HG02943 (cell line): ENCODE measurements around the gene KIF26B.

Experiments
- ATAC-seq: cut with Tn5 transposase; IDR thresholded peaks from one replicate; pipeline ENCODE4 v1.9.1; 2021; ENCODE audit warnings: mild to moderate bottlenecking, low read depth, moderate library complexity; ENCODE audit not compliant: unreplicated experiment

The KIF26B gene

GRCh38 chr1:245530937-245531336 is 376.2 kb downstream of the KIF26B start:
- no peak for ATAC-seq

GRCh38 chr1:245537992-245538391 is 383.2 kb downstream of the KIF26B start:
- ATAC-seq = no peak

- ATAC-seq = no peak
Observed at GRCh38 chr1:245538671-245539070, 383.9 kb downstream of the KIF26B start.

DNA sequence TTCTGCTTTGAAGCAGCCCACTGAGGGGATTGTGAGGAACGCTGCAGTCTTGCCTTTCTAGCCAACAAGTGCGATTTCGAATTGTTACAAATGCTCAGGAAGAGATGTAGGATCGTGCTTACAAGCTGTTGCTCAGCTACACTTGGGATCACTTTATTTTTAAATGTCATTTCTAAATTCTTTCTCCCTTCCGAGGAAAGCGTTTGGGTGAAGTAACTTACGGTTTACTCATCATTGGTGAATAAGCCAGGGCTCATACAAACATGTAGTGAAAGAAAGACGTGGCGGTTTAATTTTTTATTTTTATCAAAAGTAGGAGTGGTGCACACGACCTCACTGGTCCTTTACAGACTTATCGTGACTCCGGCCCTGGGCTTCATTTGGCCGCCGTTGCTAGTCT is 386.6 kb downstream of the KIF26B start:
- ATAC-seq = no peak

- no peak for ATAC-seq
Observed at GRCh38 chr1:245542365-245542764, 387.6 kb downstream of the KIF26B start.

GRCh38 chr1:245544236-245544635 is 389.5 kb downstream of the KIF26B start:
- no peak for ATAC-seq

DNA sequence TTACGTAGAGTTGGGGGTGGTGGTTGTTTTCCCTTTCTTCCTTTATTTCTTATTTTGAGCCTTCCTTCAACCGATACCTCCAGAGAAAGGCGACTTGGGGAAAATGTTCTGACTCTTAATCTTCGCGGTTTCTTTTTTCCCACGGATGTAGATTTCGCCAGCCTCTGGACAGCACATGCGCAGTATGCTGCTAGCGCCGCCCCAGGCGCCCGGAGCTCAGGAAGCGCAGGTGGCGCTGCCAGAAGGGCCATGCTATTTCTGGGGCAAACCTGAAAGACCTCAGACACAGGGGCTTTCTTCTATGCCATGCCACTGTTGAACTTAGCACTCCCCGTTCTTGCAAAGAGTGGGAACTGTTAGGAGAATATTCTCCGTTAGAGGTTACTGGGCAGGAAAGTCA is 392.1 kb downstream of the KIF26B start:
- no peak for ATAC-seq

DNA sequence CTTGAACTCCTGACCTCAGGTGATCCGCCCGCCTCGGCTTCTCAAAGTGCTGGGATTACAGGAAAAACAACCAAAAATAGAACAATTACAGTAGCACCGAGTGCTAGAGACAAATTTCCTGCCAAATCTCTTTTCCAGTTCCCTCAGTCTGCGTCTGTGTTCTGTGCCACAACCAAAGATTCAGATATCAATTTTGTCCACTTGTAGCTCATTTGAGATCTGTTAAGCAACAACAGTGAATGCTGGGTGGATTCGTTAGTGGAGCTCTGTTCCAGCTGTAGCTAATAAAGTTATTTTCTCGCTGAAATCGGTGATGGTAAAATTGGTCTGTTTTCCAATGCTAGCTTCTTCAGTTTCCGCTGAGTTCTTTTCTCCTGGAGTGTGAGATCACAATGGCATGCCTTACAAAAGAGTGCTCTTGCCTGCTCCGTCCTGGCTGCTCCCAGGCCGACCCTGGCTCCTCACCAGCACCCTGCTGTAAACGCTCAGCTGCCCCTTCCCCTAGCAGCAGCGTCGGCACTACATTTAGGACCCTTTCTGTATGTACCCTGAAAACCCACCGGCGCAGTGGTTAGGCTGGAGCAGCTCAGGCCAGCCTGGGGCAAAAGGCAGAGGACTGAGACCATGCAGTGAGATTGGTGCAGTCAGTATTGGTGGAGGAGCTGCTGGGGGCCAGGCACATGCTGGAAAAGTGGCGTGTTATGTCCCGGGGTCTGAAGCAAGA is 395.4 kb downstream of the KIF26B start:
- no peak for ATAC-seq

GRCh38 chr1:245550720-245551043 is 395.9 kb downstream of the KIF26B start:
- ATAC-seq = no peak

DNA sequence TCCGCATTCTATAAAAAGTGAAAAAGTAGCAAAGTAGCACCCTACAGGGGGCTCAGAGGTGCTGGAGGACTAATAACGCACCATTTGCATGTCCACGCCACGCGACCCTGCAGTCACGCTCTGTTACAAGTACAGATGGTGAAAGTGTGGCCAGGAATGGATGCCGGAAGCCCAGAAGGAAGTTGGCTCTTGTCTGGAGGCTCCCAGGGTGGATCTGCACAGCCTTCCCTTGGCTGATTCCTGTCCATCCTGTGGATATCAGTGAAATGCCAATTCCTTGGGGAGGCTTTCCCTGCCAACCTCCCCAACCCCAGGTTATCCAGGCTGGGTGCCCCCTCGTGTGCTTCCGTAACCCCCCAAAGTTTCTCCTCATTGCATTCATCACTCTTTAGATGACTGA is 396.8 kb downstream of the KIF26B start:
- no peak for ATAC-seq

- no peak for ATAC-seq
Observed at GRCh38 chr1:245552331-245552730, 397.5 kb downstream of the KIF26B start.

GRCh38 chr1:245556057-245556456 is 401.3 kb downstream of the KIF26B start:
- no peak for ATAC-seq

DNA sequence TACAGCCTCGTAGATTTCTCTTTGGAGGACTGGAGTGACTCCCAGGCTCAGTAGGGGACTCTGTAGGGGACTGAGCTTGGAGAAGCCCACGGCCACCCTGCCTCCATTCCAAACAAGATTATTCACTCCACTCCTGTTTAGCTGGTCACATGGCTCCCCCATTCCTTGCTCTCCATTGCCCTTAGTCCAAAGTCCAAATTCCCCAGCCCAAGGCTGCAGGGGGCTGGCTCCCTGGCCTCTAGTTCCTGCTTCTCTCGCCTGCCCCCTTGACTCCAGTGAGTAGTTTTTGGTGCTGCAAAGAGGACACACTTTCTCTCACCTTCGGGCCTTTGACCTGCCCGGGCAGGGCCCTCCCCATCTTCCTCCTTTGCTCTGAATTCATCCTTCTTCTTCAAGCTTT is 403.3 kb downstream of the KIF26B start:
- no peak for ATAC-seq

DNA sequence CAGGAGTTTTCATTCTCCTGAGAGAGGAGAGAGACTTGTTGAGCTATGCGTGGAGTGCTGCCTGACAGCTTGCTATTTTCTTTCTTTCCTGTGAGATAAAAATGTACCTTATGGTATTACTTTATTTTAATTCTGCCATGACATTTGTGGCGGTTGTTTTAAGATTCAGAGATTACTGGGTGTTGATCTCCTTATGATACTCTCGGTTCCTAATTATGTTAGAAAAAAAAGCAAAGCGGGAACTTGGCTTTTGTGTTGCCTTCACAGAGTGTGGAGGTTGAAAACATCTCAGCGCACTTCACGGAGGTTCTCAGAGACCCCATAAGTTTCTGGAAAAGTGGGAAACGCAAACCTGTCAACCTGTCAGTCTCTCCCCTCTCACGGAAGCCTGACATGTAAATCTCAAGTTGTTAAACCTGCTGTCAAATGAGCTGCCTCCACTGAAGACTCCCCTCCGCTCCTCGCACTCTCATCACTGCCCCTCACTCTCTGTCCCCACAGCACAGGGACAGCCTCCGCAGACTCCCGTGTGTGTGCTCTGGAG is 405.6 kb downstream of the KIF26B start:
- no peak for ATAC-seq

DNA sequence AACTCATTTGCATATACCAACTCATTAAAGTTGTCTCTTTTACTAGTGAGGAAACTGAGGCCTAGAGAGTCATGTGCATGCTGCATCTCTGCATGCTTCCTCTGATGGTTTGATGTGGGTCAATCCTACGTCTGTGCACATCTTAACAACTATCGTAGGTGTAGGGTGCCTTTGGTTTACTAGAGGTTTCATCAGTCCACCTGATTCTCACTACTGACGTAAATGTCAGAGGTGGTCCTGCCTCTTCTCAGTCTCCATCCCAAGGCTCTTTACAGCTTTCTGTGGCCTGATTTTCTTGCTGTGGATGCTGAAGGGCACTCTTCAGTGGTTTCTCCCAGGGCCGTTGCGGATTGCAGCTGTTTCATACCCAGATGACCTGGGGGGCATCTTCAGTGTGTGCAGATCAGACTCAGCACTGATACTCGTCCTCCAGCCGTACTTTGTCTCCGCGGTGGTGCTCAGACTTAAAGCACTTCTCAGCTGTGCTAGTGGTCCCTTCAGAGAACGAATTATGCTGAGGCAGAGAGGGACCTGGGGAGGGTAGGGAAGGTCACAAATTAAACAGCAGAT is 407.0 kb downstream of the KIF26B start:
- ATAC-seq = no peak

DNA sequence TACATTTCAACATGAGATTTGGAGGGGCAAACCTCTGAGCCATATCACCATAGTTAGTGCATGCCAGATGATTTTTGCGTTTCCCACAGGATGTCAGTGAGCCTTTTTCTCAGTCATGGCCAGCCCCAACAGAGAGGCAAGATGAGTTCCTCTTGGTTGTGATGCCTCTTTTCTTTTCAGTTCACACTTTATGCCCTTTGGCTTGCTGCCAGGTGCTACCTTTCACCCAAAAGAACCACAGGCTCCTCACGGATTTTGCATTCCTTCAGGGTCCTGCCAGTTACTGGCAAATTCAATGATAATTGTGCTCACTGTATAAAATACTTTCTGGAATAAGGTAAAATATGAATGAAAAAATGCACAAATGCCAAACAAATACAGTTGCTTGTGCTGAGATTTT is 411.3 kb downstream of the KIF26B start:
- ATAC-seq = no peak

DNA sequence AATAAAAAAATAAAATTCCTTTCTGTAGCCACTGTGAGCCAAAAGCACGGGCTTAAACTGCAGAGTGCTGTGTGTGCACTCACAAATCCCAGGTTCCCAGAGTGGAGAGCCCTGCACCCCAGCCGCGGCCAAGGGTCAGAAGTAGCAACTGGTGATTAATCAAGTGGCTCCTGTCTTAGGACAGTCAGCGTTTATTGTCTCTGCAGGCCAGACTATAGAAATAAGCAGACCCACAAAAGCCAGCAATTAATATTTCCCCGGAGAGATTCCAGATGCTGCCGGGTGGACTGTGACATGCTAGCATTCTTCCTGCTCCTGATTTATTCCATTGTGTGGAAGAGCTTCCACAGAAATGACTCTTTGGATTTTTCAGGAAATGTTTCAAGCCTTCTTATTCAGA is 412.2 kb downstream of the KIF26B start:
- ATAC-seq = no peak

GRCh38 chr1:245571815-245572294 is 417.1 kb downstream of the KIF26B start:
- no peak for ATAC-seq

- no peak for ATAC-seq
Observed at GRCh38 chr1:245572709-245573108, 417.9 kb downstream of the KIF26B start.

DNA sequence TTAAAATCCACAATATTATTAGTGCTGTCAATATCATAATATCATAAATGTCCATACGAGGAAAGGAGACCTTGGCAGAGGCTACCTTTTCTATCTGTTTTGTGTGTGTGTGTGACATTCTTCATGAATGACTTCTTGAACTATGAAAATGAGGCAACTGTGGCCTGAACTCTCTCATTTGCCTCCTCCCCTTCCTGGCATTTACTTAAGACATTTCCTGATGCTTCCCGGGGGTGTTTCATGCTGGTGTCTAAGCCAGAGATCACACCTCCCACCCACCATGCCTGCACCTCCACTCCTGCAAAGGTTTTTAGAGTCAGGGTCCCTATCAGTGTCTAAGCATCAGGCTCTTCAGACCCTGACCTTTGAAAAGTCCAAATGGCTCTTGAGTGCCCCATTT is 420.9 kb downstream of the KIF26B start:
- ATAC-seq = no peak

DNA sequence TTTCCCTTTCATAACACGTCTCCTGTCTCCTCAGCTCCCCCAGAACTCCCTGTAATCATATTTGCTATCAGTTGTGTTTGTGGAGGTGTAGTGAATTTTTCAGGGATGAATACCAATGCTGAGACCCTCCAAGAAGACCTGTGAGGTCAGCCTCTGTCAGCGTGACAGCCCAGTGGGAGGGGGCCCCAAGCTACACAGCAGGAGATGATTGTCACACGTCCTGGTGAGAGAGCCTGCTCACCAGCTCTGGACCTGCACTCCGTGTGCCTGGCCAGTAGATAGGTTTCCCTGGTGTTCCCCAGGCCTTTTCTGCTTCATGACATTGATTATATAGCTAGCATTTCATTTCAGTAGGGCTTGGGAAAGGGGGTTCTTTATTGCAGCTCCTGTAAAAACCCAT is 421.5 kb downstream of the KIF26B start:
- no peak for ATAC-seq
